ENCODE data around the gene NCKIPSD.

Gene NCKIPSD

DNA sequence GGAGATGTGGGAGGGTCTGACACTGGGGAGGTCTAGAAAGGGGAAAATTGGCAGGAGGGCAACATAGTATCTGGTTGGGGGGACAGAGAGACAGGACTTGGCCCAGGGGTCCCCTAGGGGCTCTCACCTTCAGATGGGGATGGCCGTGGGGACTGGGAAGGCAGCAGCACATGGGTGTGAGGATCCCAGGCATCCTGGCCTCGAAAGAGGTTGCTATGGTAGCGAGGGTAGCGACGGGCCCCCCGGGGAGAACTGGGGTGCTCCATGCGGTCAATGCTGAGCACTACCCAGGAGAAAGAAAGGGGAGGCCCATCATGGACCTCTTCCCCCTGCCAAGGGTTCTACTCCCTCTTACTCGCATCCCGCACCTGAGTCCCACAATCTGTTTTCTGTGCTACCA is 38.0 kb downstream of the NCKIPSD start:
- TF ChIP-seq, protein P1, sequence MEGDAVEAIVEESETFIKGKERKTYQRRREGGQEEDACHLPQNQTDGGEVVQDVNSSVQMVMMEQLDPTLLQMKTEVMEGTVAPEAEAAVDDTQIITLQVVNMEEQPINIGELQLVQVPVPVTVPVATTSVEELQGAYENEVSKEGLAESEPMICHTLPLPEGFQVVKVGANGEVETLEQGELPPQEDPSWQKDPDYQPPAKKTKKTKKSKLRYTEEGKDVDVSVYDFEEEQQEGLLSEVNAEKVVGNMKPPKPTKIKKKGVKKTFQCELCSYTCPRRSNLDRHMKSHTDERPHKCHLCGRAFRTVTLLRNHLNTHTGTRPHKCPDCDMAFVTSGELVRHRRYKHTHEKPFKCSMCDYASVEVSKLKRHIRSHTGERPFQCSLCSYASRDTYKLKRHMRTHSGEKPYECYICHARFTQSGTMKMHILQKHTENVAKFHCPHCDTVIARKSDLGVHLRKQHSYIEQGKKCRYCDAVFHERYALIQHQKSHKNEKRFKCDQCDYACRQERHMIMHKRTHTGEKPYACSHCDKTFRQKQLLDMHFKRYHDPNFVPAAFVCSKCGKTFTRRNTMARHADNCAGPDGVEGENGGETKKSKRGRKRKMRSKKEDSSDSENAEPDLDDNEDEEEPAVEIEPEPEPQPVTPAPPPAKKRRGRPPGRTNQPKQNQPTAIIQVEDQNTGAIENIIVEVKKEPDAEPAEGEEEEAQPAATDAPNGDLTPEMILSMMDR (IDR thresholded peaks at IDR 0.05; ENCODE audit: control extremely low read depth, extremely low read depth, low read depth, missing control alignments): no peak
- POLR2A ChIA-PET: interaction anchor here (0.6 kb wide), 1 partner anchor 141 kb away, joined by 4 read pairs; no protein-coding TSS in a partner anchor
- CTCF ChIA-PET: no interaction called here
- DNase-seq (ENCODE audit: extremely low spot score): no peak

DNA sequence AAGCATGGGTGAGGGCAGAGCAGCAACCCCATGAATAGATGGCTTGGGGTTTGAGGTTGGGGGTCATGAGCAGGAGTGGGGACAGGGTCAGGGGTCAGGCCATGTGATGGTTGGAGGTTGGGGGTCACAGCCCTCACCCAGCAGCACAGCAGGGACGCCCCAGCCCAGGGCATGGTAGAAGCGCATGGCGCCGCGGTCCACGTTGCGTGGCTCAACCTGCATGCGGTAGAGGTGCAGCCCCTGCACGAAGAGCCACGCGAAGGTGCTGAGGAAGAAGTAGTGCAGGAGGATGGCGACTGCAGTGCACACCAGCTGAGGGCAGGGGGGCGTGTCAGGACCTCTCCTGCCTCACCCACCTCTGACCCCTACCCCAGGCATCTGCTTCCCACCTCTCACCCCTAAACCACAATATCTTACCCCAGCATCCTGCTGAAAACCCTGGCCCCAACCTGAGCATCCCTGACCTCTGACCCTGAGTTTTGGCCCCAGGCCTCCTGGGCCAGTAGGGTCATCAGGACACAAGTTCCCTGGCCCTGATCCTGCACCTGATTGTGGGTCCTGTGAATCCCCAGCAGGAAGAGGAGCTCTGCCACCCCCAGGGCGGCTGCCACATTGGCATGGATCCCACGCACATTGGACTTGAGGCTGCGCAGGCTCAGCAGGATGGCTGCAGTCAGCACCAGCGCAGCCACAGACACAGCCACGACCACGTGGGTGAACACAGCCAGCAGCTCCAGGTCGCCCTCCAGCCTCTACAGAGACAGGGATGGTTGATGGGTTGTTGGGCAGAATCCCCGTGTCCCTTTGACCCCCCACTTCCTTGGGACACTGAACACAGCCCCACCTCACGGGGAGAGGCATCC is 40.6 kb downstream of the NCKIPSD start:
- CTCF ChIA-PET: interaction anchor here (1.0 to 1.6 kb wide), 2 partner anchors 9 to 19 kb away, joined by 3 read pairs; no protein-coding TSS in a partner anchor
- POLR2A ChIA-PET: no interaction called here

DNA sequence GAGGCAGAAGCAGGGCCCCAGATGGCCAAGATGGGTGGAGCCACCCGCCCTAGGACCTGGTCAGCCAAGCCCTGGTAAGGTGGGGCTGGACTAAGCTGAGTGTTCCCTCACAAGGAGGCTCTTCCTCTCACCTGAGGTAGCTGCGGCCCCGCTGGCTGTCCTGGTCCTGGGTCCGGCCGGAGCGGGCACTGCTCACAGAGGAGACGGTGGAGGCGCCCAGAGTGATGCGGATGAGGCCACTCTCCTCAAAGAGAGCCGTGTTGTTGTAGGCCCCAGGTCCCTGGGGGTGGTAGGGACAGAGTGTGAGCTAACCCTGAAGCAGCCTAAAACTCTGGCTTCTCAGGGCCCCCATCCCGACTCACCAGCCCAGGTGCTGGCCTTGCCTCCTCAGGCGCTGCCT is 43.1 kb downstream of the NCKIPSD start:
- TF ChIP-seq, protein P1 (IDR thresholded peaks at IDR 0.05; ENCODE audit: control extremely low read depth, extremely low read depth, low read depth, missing control alignments): no peak
- CTCF ChIA-PET: interaction anchor here (1.0 kb wide), 1 partner anchor 22 kb away, joined by 3 read pairs; no protein-coding TSS in a partner anchor
- DNase-seq (ENCODE audit: extremely low spot score): no peak
- POLR2A ChIA-PET: no interaction called here

More for the DNA sequence above, 40.6 kb downstream of the NCKIPSD start:
- DNase-seq (ENCODE audit: extremely low spot score): no peak
- TF ChIP-seq, protein P1 (IDR thresholded peaks at IDR 0.05; ENCODE audit: control extremely low read depth, extremely low read depth, low read depth, missing control alignments): no peak

DNA sequence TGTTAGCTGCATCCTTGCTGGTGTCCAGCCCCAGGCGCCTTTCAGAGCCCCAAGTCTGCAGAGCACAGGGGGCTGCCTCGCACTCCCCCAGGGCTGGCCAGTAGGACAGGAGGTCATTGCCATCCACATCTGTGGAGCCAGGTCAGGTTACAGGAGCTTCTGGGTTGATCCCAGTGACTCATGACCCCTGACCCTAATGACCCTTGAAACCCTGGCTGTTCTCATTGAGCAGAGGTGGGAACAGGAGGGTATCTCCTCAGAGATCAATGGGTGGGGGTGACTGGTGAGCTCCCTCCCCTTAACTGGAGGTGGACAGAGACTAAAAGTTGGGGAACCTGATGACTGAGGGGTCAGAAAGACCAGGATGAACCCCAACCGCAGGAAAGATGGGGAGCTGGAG is 44.3 kb downstream of the NCKIPSD start:
- TF ChIP-seq, protein P1 (IDR thresholded peaks at IDR 0.05; ENCODE audit: control extremely low read depth, extremely low read depth, low read depth, missing control alignments): no peak
- ChIA-PET POLR2A (no interaction called here), CTCF (no interaction called here)
- no peak for DNase-seq (ENCODE audit: extremely low spot score)

DNA sequence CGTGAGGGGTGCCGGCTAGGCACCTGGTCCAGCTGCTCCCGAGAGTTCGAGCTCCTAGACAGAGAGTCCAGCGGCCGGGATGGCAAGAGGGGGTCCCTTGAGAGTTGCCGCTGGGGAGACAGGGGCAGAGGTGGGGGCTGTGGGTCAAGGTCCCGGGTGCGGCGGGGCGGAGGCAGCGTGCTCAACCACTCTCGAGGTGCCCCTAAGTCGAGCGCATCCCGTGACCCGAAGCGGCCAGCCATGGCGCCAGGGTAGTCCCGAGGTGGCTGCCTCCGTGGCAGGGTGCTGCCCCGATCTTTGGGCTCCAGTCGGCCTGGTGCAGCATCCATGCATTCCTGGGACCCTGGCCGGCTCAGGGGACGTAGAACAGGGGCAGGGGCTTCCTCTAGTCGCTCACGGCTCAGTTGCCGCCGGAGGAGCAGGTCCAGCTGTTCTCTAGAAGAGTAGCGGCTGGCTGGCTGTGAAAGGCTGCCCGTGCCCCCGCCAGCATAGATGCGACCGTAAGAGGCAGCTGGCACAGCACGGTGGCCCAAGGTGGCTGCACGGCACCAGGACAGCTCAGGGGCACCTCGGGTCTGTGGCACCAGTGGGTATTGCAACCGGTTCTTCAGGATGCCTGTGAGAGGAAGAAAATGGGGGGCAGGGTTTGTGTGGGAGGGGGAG is 45.6 kb downstream of the NCKIPSD start:
- ChIA-PET POLR2A (no interaction called here), CTCF (no interaction called here)
- no peak for DNase-seq (ENCODE audit: extremely low spot score)
- TF ChIP-seq, protein P1 (IDR thresholded peaks at IDR 0.05; ENCODE audit: control extremely low read depth, extremely low read depth, low read depth, missing control alignments): no peak

DNA sequence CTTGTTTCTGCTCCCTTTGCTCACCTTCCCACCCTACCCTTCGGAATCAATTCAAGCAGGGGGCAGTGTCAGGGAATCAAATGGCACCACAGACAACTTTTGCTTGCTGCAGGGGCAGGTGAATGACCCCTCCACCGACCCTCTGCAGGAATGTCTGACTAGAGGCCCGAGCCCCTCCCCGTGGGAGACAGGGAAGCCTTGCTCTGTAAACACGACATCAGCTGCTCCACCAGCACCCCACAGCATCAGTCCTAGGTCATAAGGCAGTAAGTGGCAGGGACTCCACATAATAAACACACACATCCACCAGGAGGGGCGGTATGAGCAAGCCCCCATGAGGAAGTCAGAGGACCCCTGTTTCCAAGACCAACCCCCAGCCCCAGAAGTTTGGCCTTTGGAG is 48.4 kb downstream of the NCKIPSD start:
- TF ChIP-seq, protein P1 (IDR thresholded peaks at IDR 0.05; ENCODE audit: control extremely low read depth, extremely low read depth, low read depth, missing control alignments): no peak
- ChIA-PET CTCF (interaction anchor here (1.7 to 2.0 kb wide), 2 partner anchors 27 to 400 kb away, joined by 3 to 6 read pairs; no protein-coding TSS in a partner anchor), POLR2A (no interaction called here)
- DNase-seq (ENCODE audit: extremely low spot score): no peak

All from GM10248 (cell line).